GM21390 (cell line): ENCODE data around the gene S100A12.
"Not testable (repeated sequence)": the region's sequence is repeated elsewhere in the genome, so short reads cannot be mapped to it uniquely, and the experiment has no call there.

Experiments used
- ATAC-seq: cut with Tn5 transposase; IDR thresholded peaks from one replicate; pipeline ENCODE4 v1.9.1; 2021; ENCODE audit not compliant: unreplicated experiment

Gene S100A12

GRCh38 chr1:153375511-153375910 lies at the start of gene S100A12:
Gene S100A12 (minus strand): TSS chr1:153375621. CDS start chr1:153374592, 1,029 bp downstream.
- no peak for ATAC-seq

GRCh38 chr1:153422450-153423068 lies 47.1 kb upstream of the S100A12 start:
- no peak for ATAC-seq

GRCh38 chr1:153420306-153420705 lies 44.9 kb upstream of the S100A12 start:
- ATAC-seq, result no peak

- not testable (repeated sequence) for ATAC-seq
These were observed 44.0 kb upstream of the S100A12 start for GRCh38 chr1:153419436-153419793.

- not testable (repeated sequence) for ATAC-seq
These were observed 43.5 kb upstream of the S100A12 start for GRCh38 chr1:153418758-153419435.

- no peak for ATAC-seq
These were observed 41.9 kb upstream of the S100A12 start for GRCh38 chr1:153417136-153417888.

- no peak for ATAC-seq
These were observed 40.6 kb upstream of the S100A12 start, which contains the start of gene S100A7A for GRCh38 chr1:153415850-153416570. Gene S100A7A (plus strand): TSS chr1:153416520. CDS start chr1:153418083, 1,563 bp downstream.

- not testable (repeated sequence) for ATAC-seq
These were observed 38.5 kb upstream of the S100A12 start for GRCh38 chr1:153413961-153414360.

GRCh38 chr1:153407274-153407673 lies 31.9 kb upstream of the S100A12 start:
- ATAC-seq, result not testable (repeated sequence)

GRCh38 chr1:153405825-153406599 lies 30.6 kb upstream of the S100A12 start:
- not testable (repeated sequence) for ATAC-seq

GRCh38 chr1:153404768-153405167 lies 29.3 kb upstream of the S100A12 start:
- no peak for ATAC-seq

GRCh38 chr1:153404086-153404635 lies 28.7 kb upstream of the S100A12 start:
- ATAC-seq, result no peak

- ATAC-seq, result no peak
These were observed 28.1 kb upstream of the S100A12 start for GRCh38 chr1:153403421-153404085.

- ATAC-seq, result no peak
These were observed 26.8 kb upstream of the S100A12 start for GRCh38 chr1:153402226-153402625.

GRCh38 chr1:153401461-153401860 lies 26.0 kb upstream of the S100A12 start:
- no peak for ATAC-seq

GRCh38 chr1:153400244-153400643 lies 24.8 kb upstream of the S100A12 start:
- ATAC-seq, result no peak

- ATAC-seq, result no peak
These were observed 24.1 kb upstream of the S100A12 start for GRCh38 chr1:153399401-153400055.

GRCh38 chr1:153397924-153398651 lies 22.7 kb upstream of the S100A12 start:
- ATAC-seq, result no peak
